Measurements from ENCODE around the gene DNMT1. TPM values are rescaled to one million over a fixed set of nuclear protein-coding genes. Genes with fewer than 3 reads are reported as not detected.

Gene DNMT1
- polyA plus RNA-seq, 1 donor (not counting 4 experiments of a cell fraction or from before 2014, with no cell fraction given), result 52.0 TPM

DNA sequence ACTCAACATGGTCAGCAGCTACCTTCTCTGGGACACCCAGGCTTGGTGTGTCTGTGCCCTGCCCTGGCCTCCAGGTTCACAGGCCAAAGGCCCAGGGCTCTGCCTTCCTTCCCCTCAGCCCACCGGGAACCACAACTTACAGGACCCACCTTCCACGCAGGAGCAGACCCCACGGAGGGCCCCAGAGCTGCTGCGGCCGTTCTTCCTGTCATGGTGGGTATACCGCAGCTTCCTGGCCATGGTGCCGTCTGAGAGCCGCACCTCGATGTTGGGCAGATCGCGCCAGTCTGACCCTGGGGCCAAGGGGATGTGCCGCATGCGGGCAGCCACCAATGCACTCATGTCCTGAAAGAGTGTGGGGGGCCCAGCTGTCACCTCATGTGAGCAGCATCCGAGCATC lies 57.8 kb downstream of the DNMT1 start:
- dilution Hi-C loops (cut with MboI; ENCODE audit: extremely low pct_ligation_motif_present, low sequenced_read_pairs), result no loop called here
- no peak overlapping the region for H3K27ac ChIP-seq (ENCODE audit: control insufficient read depth, insufficient read depth, low read length)
- H3K4me2 ChIP-seq (ENCODE audit: control insufficient read depth, extremely low read depth, insufficient read depth, low read depth, low read length), result no peak overlapping the region
- H3K27me3 ChIP-seq (ENCODE audit: control insufficient read depth, extremely low read depth, insufficient read depth, low read length), result no peaks in the 10 kb centered on the region
- peaks cover 44 to 53% of the 10 kb centered on the region in 2 experiments for H3K36me3 ChIP-seq (ENCODE audit: control insufficient read depth in 2 of 2, extremely low read depth in 1 of 2, insufficient read depth in 2 of 2, low read length in 2 of 2)
- no peaks in the 10 kb centered on the region for H3K79me2 ChIP-seq (ENCODE audit: control insufficient read depth, insufficient read depth, low read length)
- no peaks in the 10 kb centered on the region for H3K9me1 ChIP-seq (ENCODE audit: control insufficient read depth, extremely low read depth, insufficient read depth, low read length)
- H4K20me1 ChIP-seq (ENCODE audit: control insufficient read depth, extremely low read depth, insufficient read depth, low read length), result no peaks in the 10 kb centered on the region
- H3K9me3 ChIP-seq (ENCODE audit: control insufficient read depth, low read depth, low read length), result no peaks in the 10 kb centered on the region
- H3K4me1 ChIP-seq (ENCODE audit: control insufficient read depth, extremely low read depth, insufficient read depth, low read length), result no peaks in the 10 kb centered on the region
- H3K4me3 ChIP-seq (ENCODE audit: control insufficient read depth in 2 of 3, extremely low read depth in 1 of 3, insufficient read depth in 2 of 3, low read depth in 1 of 3, low read length in 3 of 3), result no peak overlapping the region
- no peak for TF ChIP-seq EZH2 (IDR thresholded peaks at IDR 0.05; ENCODE audit: low read length)
- TF ChIP-seq, protein P1, sequence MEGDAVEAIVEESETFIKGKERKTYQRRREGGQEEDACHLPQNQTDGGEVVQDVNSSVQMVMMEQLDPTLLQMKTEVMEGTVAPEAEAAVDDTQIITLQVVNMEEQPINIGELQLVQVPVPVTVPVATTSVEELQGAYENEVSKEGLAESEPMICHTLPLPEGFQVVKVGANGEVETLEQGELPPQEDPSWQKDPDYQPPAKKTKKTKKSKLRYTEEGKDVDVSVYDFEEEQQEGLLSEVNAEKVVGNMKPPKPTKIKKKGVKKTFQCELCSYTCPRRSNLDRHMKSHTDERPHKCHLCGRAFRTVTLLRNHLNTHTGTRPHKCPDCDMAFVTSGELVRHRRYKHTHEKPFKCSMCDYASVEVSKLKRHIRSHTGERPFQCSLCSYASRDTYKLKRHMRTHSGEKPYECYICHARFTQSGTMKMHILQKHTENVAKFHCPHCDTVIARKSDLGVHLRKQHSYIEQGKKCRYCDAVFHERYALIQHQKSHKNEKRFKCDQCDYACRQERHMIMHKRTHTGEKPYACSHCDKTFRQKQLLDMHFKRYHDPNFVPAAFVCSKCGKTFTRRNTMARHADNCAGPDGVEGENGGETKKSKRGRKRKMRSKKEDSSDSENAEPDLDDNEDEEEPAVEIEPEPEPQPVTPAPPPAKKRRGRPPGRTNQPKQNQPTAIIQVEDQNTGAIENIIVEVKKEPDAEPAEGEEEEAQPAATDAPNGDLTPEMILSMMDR (optimal IDR thresholded peaks at IDR 0.05 in 1 of 3, IDR thresholded peaks at IDR 0.05 in 1 of 3, conservative IDR thresholded peaks at IDR 0.05 in 1 of 3; ENCODE audit: extremely low read depth in 1 of 3, insufficient read depth in 2 of 3, low read length in 3 of 3), result no peak
- DNase-seq (ENCODE audit: low read depth, low spot score) (no peak), FAIRE-seq (no peak)
- no peak overlapping the region for H2AFZ ChIP-seq (ENCODE audit: control insufficient read depth, low read length)
- no peak overlapping the region for H3K9ac ChIP-seq (ENCODE audit: control insufficient read depth, extremely low read depth, insufficient read depth, low read length)

- H3K27me3 ChIP-seq (ENCODE audit: control insufficient read depth, extremely low read depth, insufficient read depth, low read length), result no peaks in the 10 kb centered on the region
- no peak for DNase-seq (ENCODE audit: low read depth, low spot score)
- dilution Hi-C loops (cut with MboI; ENCODE audit: extremely low pct_ligation_motif_present, low sequenced_read_pairs), result no loop called here
- H3K36me3 ChIP-seq (ENCODE audit: control insufficient read depth in 2 of 2, extremely low read depth in 1 of 2, insufficient read depth in 2 of 2, low read length in 2 of 2), result peaks cover 34 to 41% of the 10 kb centered on the region in 2 experiments
- H3K9me1 ChIP-seq (ENCODE audit: control insufficient read depth, extremely low read depth, insufficient read depth, low read length), result no peaks in the 10 kb centered on the region
- no peaks in the 10 kb centered on the region for H3K79me2 ChIP-seq (ENCODE audit: control insufficient read depth, insufficient read depth, low read length)
- FAIRE-seq, result no peak
- no peak overlapping the region for H3K4me2 ChIP-seq (ENCODE audit: control insufficient read depth, extremely low read depth, insufficient read depth, low read depth, low read length)
- no peaks in the 10 kb centered on the region for H3K9me3 ChIP-seq (ENCODE audit: control insufficient read depth, low read depth, low read length)
- H3K9ac ChIP-seq (ENCODE audit: control insufficient read depth, extremely low read depth, insufficient read depth, low read length), result no peak overlapping the region
- H3K4me3 ChIP-seq (ENCODE audit: control insufficient read depth in 2 of 3, extremely low read depth in 1 of 3, insufficient read depth in 2 of 3, low read depth in 1 of 3, low read length in 3 of 3), result no peak overlapping the region
- H4K20me1 ChIP-seq (ENCODE audit: control insufficient read depth, extremely low read depth, insufficient read depth, low read length), result no peaks in the 10 kb centered on the region
- no peak overlapping the region for H2AFZ ChIP-seq (ENCODE audit: control insufficient read depth, low read length)
- no peaks in the 10 kb centered on the region for H3K4me1 ChIP-seq (ENCODE audit: control insufficient read depth, extremely low read depth, insufficient read depth, low read length)
- no peak overlapping the region for H3K27ac ChIP-seq (ENCODE audit: control insufficient read depth, insufficient read depth, low read length)
- no peak for TF ChIP-seq EZH2 (IDR thresholded peaks at IDR 0.05; ENCODE audit: low read length)
- TF ChIP-seq, protein P1 (optimal IDR thresholded peaks at IDR 0.05 in 1 of 3, IDR thresholded peaks at IDR 0.05 in 1 of 3, conservative IDR thresholded peaks at IDR 0.05 in 1 of 3; ENCODE audit: extremely low read depth in 1 of 3, insufficient read depth in 2 of 3, low read length in 3 of 3), result peak in 2 of 3 experiments; percentile 3 to 6
These were observed 59.0 kb downstream of the DNMT1 start for GRCh38 chr19:10135551-10136334.
